ENCODE measurements around the gene MAPRE2. TPM values are rescaled to one million over a fixed set of nuclear protein-coding genes. Genes with fewer than 3 reads are reported as not detected.

The MAPRE2 gene
- total RNA-seq, 1 donor from 2014 or later, result 22.4 TPM

GRCh38 chr18:35054401-35054800 is 13.2 kb downstream of the MAPRE2 start:
- TF ChIP-seq CTCF (IDR thresholded peaks at IDR 0.05), result no peak
- no peak for DNase-seq (ENCODE audit: low spot score in 2 of 2)
- H3K4me1 ChIP-seq, result peaks cover 0 to 7% of the 10 kb centered on the region in 2 donors

GRCh38 chr18:35055105-35055504 is 13.9 kb downstream of the MAPRE2 start:
- DNase-seq (ENCODE audit: low spot score in 2 of 2), result no peak
- Histone ChIP-seq H3K4me1 (peaks cover 0 to 12% of the 10 kb centered on the region in 2 donors), H3K4me3 (no peak overlapping the region), H3K9me3 (no peaks in the 10 kb centered on the region), H3K27ac (no peak overlapping the region), H3K27me3 (no peaks in the 10 kb centered on the region), H3K36me3 (no peaks in the 10 kb centered on the region)
- no peak for TF ChIP-seq CTCF (IDR thresholded peaks at IDR 0.05)
- intact Hi-C loops (cut with DNase I), result no loop called here

More at GRCh38 chr18:35054401-35054800, 13.2 kb downstream of the MAPRE2 start:
- intact Hi-C loops (cut with DNase I), result no loop called here
- no peak overlapping the region for H3K4me3 ChIP-seq
- H3K27me3 ChIP-seq, result no peaks in the 10 kb centered on the region
- H3K36me3 ChIP-seq, result no peaks in the 10 kb centered on the region
- H3K9me3 ChIP-seq, result no peaks in the 10 kb centered on the region
- H3K27ac ChIP-seq, result no peak overlapping the region

GRCh38 chr18:35055726-35056125 is 14.5 kb downstream of the MAPRE2 start:
- no peak overlapping the region for H3K27ac ChIP-seq
- intact Hi-C loops (cut with DNase I), result no loop called here
- no peaks in the 10 kb centered on the region for H3K27me3 ChIP-seq
- TF ChIP-seq CTCF (IDR thresholded peaks at IDR 0.05), result no peak
- no peak overlapping the region for H3K4me3 ChIP-seq
- DNase-seq (ENCODE audit: low spot score in 2 of 2), result no peak
- H3K36me3 ChIP-seq, result no peaks in the 10 kb centered on the region
- no peaks in the 10 kb centered on the region for H3K9me3 ChIP-seq
- H3K4me1 ChIP-seq, result peaks cover 0 to 13% of the 10 kb centered on the region in 2 donors

- H3K4me1 ChIP-seq, result peaks cover 0 to 7% of the 10 kb centered on the region in 2 donors
- no peak overlapping the region for H3K27ac ChIP-seq
- H3K27me3 ChIP-seq, result no peaks in the 10 kb centered on the region
- TF ChIP-seq CTCF (IDR thresholded peaks at IDR 0.05), result no peak
- intact Hi-C loops (cut with DNase I), result no loop called here
- no peak for DNase-seq (ENCODE audit: low spot score in 2 of 2)
- no peak overlapping the region for H3K4me3 ChIP-seq
- H3K36me3 ChIP-seq, result no peaks in the 10 kb centered on the region
- H3K9me3 ChIP-seq, result no peaks in the 10 kb centered on the region
Measured at GRCh38 chr18:35059280-35059927, 18.2 kb downstream of the MAPRE2 start.

- H3K27ac ChIP-seq, result no peak overlapping the region
- no peaks in the 10 kb centered on the region for H3K9me3 ChIP-seq
- H3K4me1 ChIP-seq, result peaks cover 0 to 7% of the 10 kb centered on the region in 2 donors
- intact Hi-C loops (cut with DNase I), result no loop called here
- H3K4me3 ChIP-seq, result no peak overlapping the region
- no peak for DNase-seq (ENCODE audit: low spot score in 2 of 2)
- no peaks in the 10 kb centered on the region for H3K27me3 ChIP-seq
- H3K36me3 ChIP-seq, result no peaks in the 10 kb centered on the region
- no peak for TF ChIP-seq CTCF (IDR thresholded peaks at IDR 0.05)
Measured at GRCh38 chr18:35060122-35060815, 19.1 kb downstream of the MAPRE2 start.
